HG03280 (cell line): Measurements from ENCODE around the gene MGMT.

Experiments used
- ATAC-seq: cut with Tn5 transposase; IDR thresholded peaks from one replicate; pipeline ENCODE4 v1.9.1; 2021; ENCODE audit warnings: mild to moderate bottlenecking, moderate library complexity; ENCODE audit not compliant: unreplicated experiment

MGMT gene

DNA sequence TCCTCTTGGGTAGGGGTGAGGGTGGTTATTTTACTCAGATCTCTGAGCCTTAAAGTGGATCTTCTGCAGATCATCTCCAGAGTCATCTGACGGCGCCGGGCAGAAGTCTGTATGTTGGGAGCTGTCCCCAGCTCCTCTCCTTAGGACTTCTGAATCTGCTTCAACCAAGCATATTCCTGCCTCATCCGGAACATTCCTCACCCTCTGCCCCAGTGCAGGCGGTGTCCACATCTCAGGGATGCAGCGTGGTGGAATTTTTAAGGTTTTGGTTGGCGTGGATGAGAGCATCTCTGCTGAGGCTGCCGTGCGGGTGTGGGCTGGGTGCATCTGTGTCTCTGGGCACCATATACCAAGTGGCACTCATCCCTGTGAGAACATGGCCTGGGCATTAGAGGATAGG is 148.3 kb downstream of the MGMT start:
- ATAC-seq = no peak

DNA sequence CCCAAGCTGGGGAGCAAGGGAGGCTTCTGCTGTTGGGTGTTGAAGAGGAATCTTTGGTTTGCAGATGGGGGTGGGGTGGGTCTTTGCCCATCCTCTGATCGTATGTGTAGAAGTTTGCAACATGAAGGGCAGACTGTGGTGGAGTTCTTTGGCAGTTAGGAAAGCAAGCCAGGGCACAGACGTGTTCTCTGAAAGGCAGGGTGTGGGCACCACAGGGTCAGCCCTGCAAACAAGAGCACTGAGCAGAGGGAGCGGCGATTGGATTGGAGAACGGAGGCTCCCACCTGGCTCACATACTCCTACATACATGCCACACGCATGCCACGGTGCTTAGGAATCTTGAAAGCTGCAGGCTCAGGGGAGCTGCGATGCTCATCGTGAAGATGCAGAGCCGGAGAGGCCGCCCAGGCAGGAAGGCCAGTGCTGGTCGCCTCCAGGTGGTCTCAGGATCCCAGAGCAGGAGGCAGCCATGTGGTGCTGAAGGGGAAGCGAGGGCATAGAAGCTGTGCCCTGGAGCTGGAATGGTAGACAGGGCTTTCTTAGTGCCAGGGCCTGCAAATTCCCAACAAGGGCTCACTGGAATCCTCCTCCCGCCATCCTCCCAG is 149.0 kb downstream of the MGMT start:
- no peak for ATAC-seq

DNA sequence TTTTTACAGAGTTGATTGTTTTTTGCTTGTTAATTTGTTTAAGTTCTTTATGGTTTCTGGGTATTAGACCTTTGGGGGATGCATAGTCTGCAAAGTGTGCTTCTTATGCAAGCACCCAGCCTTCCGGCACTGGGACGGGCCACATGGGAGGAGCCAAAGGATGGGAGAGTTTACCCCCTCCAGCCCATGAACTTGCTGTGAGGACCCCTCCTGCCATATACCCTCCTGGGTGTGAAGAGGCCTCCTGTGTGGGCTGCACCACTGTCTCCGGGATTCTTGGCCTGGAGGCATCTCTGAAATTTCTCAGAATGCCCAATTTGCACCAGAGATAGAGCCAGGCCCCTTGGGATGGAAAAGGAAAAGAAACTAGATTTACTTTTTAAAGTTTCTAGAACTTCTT is 150.7 kb downstream of the MGMT start:
- ATAC-seq = no peak

DNA sequence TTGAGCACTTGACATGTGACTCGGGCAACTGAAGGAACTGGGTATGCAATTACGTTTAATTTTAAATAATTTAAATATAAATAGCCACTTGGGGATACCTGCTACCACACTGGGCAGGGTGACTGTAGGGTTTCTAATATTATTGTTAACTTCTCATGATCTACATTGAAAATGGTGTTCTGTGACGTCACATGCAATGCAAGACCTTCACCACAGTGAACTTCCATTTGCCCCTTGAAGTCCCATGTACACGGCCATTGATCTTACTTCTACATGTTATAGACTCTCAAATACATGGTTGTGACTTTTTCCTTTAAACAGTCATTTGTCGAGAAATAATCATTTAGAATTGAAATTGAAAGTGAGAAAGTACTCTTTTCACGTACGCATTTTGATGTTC is 154.0 kb downstream of the MGMT start:
- no peak for ATAC-seq

DNA sequence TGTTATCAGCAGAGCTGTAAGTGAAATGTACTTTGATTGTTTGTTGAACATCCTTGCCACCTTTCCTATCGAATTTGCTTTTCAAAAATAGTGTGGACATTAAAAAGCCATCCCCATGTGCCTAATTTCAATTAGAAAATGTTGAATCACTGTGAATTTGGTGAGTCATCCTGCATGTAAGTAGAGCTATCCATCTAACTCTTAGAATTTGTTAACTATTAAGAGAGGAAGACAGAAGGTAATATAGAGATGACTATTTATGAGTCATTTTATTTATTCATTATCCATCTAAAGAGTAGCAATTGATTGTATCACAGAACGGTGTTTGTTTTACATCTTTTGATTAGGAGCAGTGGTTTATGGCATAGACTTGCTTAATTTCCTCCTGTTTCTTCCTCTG is 154.7 kb downstream of the MGMT start:
- no peak for ATAC-seq

DNA sequence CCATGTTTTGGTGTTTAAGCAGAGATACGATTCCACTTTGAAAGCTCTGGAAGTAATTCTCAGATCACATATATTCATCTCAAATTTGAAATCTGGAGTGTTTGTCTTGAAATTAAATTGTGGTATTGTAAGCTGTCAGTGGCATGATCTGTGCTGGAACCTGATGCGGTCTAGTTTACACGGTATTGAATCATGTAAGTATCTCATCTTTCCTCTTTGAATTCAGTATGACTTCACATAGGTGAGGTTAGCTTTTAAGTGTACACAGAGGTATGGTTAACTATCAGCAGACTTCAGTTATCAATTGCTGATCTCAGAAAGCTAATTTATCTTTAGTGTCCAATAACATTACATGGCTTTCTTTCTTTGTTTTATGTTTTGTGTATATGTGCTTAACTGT is 155.2 kb downstream of the MGMT start:
- ATAC-seq = no peak

DNA sequence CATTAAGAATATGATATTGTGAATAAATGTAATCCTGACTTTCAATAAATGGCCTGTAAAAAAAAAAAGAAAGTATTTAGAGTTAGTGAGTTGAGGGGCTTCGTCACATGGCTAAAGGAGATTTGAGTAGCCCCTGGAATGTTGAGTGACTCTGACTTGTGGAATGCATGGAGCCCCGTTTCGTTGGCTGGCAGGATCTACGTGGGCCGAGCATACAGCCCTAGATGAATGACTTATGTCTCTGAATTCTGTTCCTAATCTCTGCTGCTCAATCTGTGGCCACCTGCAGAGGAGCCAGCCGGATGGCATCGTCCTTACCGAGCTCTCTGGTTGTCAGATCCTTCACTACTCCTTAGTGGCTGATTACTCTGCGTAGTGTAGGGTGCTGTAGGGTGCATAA is 155.7 kb downstream of the MGMT start:
- ATAC-seq = no peak

DNA sequence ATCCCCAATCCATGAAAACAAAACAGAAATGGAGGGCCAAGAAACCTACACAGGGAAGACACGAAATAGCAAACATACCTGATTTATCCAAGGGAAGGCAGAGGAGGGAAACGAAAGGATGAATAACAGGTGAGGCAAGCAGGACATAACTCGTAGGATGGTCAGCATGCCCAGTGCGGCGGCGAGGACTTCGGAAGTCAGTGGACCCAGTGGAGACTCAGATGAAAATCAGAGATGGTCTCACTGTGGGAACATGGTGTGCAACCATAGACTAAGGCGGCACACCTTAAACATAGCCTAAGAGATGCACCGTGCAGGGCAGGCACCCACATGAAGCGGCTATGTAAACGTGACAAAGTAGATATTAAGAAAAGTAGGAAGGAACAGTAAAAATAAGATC is 157.5 kb downstream of the MGMT start:
- no peak for ATAC-seq

DNA sequence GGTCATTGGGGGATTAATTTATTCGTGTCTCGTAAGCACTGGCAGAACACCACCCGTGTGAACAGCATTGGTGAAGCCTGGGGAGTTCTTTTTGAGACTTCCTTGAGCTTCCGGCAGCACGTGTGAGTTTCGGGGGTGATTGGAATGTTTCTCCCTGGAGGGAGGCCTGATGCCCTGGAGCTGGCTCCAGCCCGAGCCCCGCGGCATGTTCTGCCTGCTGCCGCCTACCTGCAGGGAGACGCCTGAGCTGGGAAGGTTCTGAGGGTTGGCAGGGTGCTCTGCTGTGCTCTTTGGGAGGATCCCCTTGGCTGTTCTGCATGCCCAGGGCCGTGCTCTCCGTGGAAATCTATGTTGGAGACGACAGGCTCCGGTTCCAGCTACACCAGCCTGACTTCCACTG is 159.3 kb downstream of the MGMT start:
- ATAC-seq = no peak

DNA sequence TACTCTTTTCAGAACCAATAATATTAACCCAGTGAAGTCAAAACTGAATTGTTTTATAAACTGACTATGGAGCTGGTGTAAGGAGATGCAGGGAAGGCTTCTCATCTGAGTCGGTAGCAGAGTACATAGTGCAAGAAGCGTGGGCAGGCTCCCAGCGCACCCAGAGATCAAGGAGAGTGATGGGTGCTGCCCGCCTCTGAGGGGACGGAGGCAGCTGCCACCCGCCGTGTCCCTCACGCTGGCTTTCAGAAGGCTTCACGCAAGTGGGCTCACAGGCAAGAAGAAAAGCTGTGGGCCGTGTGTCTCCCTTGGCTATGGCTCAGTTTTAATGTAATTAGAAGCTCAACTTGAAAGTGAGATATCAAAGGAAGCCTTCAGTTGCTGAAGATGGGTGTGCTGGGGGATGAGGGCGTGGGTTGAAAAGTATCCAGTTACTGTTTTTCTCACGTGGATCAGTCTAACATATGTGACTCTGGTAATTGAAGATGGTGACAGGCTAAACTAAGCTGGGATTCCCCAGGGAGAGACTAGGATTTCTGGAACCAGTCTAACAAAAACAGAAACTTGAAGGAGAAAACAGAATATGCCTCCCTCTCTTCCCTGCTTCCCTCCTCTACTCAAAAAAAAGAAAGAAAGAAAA is 159.9 kb downstream of the MGMT start:
- ATAC-seq = no peak

DNA sequence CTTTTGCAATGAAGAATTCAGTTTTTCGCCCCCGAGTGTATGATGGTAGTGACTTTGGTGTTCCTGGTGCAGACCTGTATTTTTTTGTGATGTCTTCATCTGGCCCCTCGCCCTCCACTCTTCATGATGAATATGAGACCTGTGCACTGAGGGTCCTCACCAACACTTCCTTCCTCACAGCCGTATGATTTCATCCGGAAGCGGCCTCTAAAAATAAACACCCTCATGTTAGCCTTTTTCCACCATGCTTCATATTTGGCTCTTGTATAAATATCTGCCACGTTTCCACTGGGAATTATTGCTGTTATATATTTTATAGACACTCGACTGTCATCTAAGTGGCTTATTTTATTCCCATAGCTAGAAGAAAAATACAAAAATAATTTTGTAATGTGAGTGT is 160.4 kb downstream of the MGMT start:
- ATAC-seq = no peak

DNA sequence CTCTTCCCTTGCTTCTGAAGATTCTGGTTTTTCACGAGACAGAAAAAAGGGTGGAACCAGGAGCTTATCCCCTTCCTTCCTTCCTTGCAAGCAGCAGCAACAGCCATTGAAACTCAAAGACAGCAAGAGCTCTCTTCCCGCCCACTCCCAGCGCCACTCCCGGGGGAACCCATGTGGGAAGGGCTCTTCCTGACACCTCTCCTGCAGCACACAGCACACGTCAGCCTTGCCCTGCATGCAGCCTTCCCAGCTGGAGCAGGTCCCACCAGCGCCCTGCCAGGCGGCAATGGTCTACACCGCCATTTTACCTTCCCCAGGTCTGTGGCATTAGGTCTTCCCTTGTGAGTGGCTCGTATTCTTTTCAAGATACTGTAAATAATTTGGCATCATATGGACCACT is 161.8 kb downstream of the MGMT start:
- no peak for ATAC-seq

DNA sequence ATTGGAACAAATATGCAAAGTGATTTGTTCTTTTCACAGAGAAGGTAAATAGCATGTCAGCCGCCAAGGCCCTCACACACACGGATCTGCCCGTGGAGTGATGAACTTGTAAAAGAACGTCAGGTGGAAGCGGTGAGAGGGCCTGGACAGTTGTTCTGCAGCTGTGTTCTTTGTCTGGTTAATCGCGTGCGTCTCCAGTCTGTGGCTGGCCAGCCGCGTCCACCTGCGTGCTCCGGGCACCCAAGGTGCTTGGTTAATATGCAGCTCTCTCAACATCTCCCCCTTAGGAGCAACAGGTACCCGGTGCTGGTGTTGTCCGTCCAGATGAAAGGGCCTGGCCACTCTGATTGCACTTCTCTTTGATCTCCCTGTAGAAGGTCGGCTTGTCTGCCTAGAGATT is 162.9 kb downstream of the MGMT start:
- ATAC-seq = no peak

DNA sequence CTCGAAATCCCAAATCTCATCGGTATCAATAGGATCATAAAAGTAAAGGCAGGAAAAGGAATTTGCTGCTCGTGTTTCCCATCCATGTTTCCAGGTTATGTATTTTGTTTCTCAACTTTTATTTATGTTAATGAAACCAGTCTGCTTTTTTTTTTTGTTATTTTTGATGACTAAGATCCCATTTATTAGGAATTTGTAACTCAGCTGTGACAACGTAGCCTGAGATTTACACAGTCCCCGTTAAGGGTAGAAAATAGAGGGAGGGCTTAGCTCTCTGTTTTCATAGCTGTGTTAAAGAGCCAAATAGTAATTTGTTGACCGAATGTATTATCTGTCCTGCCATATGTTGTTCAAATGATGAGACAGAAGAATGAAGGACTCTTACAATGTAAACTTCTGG is 164.0 kb downstream of the MGMT start:
- no peak for ATAC-seq

DNA sequence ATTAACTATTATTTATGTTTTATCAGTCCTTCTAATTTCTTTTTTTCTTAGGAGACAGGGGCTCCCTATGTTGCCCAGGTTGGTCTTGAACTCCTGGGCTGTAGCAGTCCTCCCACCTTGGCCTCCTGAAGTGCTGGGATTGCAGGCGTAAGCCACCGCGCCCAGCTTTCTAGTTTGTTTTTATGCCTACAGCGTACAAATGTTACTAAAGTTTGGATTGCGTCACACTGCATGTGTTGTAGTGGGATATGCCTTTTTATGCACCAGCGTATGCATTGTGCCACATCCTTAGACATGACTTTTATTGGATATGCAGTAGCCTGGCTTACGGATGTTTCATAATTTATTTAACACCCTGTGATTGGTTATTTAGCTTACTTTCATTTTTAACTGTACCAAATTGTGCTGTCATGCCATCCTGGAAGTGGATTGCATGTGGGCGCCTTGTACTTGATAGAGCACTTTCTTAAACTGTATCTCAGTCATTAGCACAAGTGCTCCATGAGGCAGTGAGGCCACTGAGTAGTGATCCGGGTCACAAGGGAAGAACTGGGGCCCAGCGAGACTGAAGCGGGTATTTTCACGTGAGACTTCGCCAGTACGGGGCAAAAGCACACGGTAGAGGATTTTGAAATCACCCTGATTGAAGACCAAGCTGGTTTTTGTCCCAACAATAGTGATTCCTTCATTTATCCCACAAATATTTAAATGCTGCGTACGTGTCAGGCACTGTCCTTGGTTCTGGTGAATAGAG is 165.0 kb downstream of the MGMT start:
- ATAC-seq = no peak

DNA sequence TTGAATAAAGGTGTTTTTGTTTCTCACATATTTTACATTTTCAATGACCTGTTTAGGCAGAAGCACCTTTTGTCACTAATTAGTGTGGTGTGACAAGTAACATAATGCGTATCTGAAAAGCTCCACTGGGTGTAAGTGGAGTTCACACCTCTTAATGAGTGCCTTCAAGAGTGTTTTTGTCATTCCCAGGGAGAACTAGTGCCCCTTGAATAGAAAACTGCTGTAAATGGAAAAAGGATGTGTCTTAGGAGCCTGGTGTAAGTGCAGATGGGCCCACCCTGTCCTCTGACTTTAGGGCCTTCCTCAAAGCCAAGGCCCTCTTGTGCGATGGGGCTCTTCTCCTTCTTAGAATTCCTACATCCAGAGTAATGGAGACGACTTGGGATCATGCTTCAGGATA is 170.0 kb downstream of the MGMT start:
- ATAC-seq = no peak

DNA sequence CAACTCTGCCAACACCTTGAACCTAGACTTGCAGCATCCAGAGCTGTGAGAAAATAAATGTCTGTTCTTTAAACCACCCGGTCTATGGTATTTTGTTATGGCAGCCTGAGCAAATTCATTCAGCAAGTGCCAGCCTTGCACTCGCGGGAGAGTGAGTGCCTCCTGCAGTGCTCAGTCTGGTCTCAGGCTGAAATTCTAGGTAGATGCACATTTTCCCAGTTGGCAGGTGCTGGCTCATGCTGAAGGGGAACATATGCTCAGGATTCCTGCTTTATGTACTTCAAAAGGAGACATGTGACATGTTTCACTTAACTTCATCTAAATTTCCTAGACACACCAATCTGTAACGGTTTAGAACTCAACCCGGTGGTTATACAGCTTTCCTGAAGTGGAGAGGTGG is 170.8 kb downstream of the MGMT start:
- ATAC-seq = no peak

DNA sequence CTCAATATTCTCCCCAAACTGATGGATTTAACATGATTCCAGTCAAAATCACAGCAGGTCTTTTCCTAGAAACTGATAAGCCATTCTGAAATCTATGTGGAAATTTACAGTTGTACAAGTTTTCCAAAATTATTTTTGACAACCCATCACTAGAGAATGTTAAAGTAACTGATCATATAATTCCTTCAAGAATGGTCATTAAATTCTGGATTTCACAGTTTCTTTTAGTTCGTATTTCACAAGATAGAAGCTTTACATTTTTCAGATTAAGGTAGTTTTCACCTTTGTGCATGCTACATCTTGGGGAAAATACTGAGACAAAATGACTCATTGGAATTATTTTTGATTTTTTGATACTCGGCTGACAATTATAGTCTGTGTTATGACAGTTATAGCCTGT is 174.3 kb downstream of the MGMT start:
- no peak for ATAC-seq

DNA sequence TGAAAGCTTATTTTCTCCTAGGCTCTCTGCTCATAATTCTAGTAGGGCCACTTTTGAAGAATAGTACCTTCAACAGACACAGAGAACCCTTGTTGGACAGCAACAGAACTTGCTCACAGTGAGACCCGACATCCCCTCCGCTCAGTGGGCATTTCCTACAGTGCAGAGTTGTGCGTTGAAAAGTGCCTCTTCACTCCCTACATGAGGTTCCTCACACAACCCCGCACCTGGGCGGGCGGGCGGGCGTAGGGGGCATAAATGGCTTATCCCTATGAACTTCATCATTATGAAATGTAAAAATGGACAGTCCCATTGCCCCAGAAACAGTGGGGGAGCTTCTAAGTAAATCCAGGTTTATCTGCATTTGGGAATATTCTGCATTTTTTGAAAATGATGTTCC is 174.9 kb downstream of the MGMT start:
- no peak for ATAC-seq

DNA sequence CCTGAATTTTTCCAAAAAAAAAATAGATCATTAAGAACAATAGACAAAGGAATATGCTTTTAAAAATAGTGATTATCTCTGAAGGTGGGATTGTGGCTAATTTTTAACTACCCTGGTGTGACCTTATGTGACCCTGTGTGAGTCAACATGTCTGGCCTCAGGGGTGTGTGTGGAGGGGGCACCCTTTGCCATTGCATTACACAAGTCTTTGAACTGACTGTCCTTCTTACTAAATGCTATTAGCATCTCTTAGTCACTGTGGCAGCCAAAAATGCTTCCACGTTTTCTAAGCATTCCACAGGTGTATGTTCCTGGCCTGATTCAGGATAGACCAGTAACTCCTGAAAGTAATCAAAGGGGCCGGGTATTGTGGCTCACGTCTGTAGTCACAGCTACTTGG is 175.4 kb downstream of the MGMT start:
- ATAC-seq = no peak

DNA sequence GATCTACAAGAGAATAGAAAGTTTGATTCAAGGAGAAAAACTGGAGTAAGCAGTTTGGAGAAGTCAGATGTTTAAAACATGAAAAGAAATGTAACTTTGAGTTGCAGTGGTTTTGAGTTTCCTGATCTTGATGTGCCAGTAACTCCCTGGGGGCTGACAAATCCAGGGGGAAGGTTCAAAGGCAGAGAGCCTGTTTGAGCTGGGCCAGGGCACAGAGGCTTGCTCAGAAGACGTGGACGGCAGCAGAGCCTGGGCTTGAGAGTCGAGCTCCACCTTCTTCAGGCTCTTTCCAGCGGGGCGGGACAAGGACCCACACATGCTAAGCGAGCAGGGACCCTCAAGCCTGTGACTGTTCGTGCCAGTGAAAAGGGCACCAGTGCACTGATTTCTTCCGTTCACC is 176.2 kb downstream of the MGMT start:
- ATAC-seq = no peak

DNA sequence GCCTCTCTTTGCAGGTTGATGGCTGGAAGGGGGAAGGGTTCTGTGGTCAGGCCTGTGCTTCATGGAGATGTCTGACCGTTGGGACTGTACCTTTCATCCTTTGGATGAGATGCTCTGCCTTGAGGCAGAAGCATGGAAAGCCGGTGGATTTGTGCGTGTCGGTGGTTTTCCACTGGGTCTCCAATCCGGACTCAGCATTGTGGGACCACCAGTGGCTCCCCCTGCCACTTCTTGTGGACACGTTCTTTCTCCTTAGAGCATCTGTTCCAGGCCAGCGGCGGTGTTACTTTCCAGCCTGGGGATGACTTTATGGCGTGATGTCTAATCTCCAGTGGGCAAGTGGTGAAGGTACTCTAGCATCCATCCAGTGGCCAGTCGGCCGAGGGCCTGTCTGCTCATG is 178.4 kb downstream of the MGMT start:
- ATAC-seq = no peak

DNA sequence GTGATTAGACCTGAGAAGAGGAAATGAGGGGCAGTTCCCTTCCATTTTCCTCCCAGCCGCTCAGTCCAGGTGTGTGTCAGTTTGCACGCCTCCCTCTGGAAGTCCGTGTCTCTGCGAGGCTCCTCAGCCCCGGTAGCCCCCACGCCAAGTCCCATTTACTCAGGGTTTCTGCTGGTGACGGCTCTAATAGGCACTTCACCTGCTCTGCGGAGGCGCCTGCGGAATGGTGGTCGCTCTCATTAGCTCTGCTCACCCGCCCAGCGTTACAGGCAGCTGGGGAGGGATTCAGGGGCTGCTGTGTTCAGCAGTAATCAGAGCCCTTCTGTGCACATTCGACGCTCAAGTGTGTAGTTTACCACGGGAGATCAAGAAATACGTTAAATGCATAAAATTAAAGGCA is 179.9 kb downstream of the MGMT start:
- no peak for ATAC-seq
